Purkinje cell (primary cell): ENCODE data around the gene OR6C65. TPM values are rescaled to one million over a fixed set of nuclear protein-coding genes. Genes with fewer than 3 reads are reported as not detected.

Source experiments
- polyA plus RNA-seq: library from polyadenylated mRNA; unstranded; fragments of >200 nt; fragmentation: Nextera tagmentation; gene quantifications from 2 replicates; pipeline ENCODE4 v1.2.1, GENCODE V29; 2014

OR6C65 gene
- not detected in 2 replicates for polyA plus RNA-seq

GRCh38 chr12:55400229-55400628 is at the start of gene OR6C65:
TSS of gene OR6C65 (plus strand) at chr12:55400529. CDS start at chr12:55400529, 0 bp downstream.

GRCh38 chr12:55362675-55363074 is 37.7 kb upstream of the OR6C65 start, which contains the start of gene OR6C75:
TSS of gene OR6C75 (plus strand) at chr12:55362975. CDS start at chr12:55365111, 2,136 bp downstream.

DNA sequence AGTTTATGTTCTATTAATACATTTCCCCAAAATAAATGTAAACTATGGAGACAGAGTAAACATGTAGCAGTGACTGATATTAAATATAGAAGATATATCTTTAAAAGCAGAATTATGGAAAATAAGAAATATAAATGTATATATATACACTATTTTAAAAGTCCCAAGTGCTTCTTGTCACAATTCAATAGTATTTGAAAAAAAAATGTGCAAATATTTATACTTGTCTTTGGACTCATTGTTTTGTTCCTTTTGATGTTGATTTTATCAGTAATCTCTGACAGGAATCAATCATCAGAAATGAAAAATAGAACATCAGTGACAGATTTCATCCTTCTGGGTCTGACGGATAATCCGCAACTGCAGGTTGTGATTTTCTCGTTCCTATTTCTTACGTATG is 25.6 kb downstream of the OR6C65 start, which contains the start of gene OR6C76:
Gene OR6C76 (plus strand): TSS at position 301 of the 400 bp plus-strand sequence. CDS start 0 bp downstream, at position 301.

GRCh38 chr12:55443776-55444175 is 43.4 kb downstream of the OR6C65 start, which contains the start of gene OR6C2:
TSS of gene OR6C2 (plus strand) at chr12:55444076. CDS start at chr12:55452214, 8,138 bp downstream.

Other genes starting within 250 kb of the OR6C65 start
- not detected in 2 replicates for gene OR10A7, start 179.5 kb upstream of the OR6C65 start, polyA plus RNA-seq
- gene OR6C74, start 155.9 kb upstream of the OR6C65 start, polyA plus RNA-seq: not detected in 2 replicates
- not detected in 2 replicates for gene OR6C6, start 104.0 kb upstream of the OR6C65 start, polyA plus RNA-seq
- gene OR6C1, start 86.2 kb upstream of the OR6C65 start, polyA plus RNA-seq: not detected in 2 replicates
- gene OR6C3, start 69.8 kb upstream of the OR6C65 start, polyA plus RNA-seq: not detected in 2 replicates
- gene OR6C75, start 37.6 kb upstream of the OR6C65 start, polyA plus RNA-seq: not detected in 2 replicates
- not detected in 2 replicates for gene OR6C76, start 25.7 kb downstream of the OR6C65 start, polyA plus RNA-seq
- not detected in 2 replicates for gene OR6C2, start 43.5 kb downstream of the OR6C65 start, polyA plus RNA-seq
- gene OR6C70, start 69.6 kb downstream of the OR6C65 start, polyA plus RNA-seq: not detected in 2 replicates
- gene OR6C68, start 91.8 kb downstream of the OR6C65 start, polyA plus RNA-seq: not detected in 2 replicates
- gene OR6C4, start 149.1 kb downstream of the OR6C65 start, polyA plus RNA-seq: not detected in 2 replicates
- not detected in 2 replicates for gene OR2AP1, start 171.9 kb downstream of the OR6C65 start, polyA plus RNA-seq
- not detected in 2 replicates for gene OR10P1, start 236.4 kb downstream of the OR6C65 start, polyA plus RNA-seq